AG04449 (cell line): ENCODE measurements around the gene MELK.
A peak's percentile ranks its signal among the peaks of the same experiment; 100 is the strongest.

Experiments used
- CTCF ChIA-PET: fragments of 350-600 bp; formaldehyde crosslinking; extraction: SDS; loops from one replicate; lab custom pipeline; 2021; ENCODE audit warnings: antibody characterized with exemption; lab: Yijun Ruan, JAX
- POLR2A ChIA-PET: fragments of 400-600, 350-600 bp; formaldehyde crosslinking; extraction: SDS; loops from one replicate; lab custom pipeline; 2020; ENCODE audit warnings: antibody characterized with exemption, inconsistent platforms; lab: Yijun Ruan, JAX
- DNase-seq: peaks from one replicate; pipeline ENCODE4 v3.0.0-alpha.2; 2010; ENCODE audit warnings: low read depth, low spot score
- H3K4me3 ChIP-seq: 2 replicates; pipeline ENCODE4 v1.5.1; 2011; ENCODE audit warnings: low read depth, mild to moderate bottlenecking, control low read depth, low read length
- TF ChIP-seq, protein P1 (sequence below): IDR thresholded peaks from one replicate; pipeline ENCODE4 v1.5.1; 2011; ENCODE audit warnings: mild to moderate bottlenecking, moderate library complexity, low read length, control low read depth, inconsistent platforms; ENCODE audit not compliant: insufficient read depth; ENCODE audit errors: missing control alignments

The MELK gene

GRCh38 chr9:36594213-36594612 lies 21.5 kb downstream of the MELK start:
- H3K4me3 ChIP-seq, result no peak overlapping the region
- TF ChIP-seq, protein P1, sequence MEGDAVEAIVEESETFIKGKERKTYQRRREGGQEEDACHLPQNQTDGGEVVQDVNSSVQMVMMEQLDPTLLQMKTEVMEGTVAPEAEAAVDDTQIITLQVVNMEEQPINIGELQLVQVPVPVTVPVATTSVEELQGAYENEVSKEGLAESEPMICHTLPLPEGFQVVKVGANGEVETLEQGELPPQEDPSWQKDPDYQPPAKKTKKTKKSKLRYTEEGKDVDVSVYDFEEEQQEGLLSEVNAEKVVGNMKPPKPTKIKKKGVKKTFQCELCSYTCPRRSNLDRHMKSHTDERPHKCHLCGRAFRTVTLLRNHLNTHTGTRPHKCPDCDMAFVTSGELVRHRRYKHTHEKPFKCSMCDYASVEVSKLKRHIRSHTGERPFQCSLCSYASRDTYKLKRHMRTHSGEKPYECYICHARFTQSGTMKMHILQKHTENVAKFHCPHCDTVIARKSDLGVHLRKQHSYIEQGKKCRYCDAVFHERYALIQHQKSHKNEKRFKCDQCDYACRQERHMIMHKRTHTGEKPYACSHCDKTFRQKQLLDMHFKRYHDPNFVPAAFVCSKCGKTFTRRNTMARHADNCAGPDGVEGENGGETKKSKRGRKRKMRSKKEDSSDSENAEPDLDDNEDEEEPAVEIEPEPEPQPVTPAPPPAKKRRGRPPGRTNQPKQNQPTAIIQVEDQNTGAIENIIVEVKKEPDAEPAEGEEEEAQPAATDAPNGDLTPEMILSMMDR, result no peak
- ChIA-PET CTCF (interaction anchor here (1.0 kb wide), 1 partner anchor 187 kb away, joined by 3 read pairs; no protein-coding TSS in a partner anchor), POLR2A (no interaction called here)
- no peak for DNase-seq

DNA sequence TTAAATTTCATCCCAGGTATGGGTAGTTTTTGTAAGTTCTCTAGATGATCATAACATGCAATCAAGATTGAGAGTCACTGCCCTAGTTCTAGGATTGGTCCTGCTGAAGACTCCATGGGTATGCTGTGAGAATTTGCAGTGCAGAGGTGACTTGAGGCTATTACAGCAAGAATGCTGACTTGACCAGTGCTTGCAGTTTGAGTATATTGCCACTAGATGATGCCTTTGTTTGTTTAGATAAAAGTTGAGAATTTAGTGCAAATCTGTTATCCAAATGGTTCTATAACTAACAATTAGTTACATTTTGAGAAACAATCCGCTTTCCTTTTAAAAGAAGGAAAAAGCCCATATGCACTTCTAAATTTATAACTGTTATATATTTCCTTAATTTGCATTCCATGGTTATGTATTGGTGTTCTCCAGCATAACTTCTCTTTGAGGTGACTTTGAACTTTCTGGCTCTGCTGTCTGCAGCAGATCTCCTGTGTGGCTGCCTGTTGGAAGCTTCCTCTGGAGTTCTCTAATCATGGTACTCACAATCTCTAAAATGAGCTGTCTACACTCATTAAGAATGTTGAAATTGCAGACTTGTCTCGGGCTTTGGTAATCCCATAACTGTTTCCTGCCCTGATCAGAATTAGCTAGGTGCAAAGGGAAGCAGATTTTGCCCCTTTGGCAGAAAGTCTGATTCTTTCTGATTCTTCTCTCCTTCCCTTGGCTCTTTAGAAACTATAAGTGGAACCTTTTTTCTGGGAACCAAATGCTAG lies 24.9 kb downstream of the MELK start:
- POLR2A ChIA-PET, result no interaction called here
- no peak for DNase-seq
- TF ChIP-seq, protein P1, result peak; percentile 66
- CTCF ChIA-PET, result interaction anchor here (0.7 to 3.0 kb wide), 18 partner anchors 8 to 497 kb away, joined by 3 to 28 read pairs (median 5); no protein-coding TSS in a partner anchor
- no peak overlapping the region for H3K4me3 ChIP-seq

- ChIA-PET POLR2A (no interaction called here), CTCF (interaction anchor here (0.7 to 3.0 kb wide), 18 partner anchors 8 to 498 kb away, joined by 3 to 28 read pairs (median 5); no protein-coding TSS in a partner anchor)
- no peak overlapping the region for H3K4me3 ChIP-seq
- no peak for DNase-seq
- TF ChIP-seq, protein P1, result no peak
These were observed 25.6 kb downstream of the MELK start for GRCh38 chr9:36598273-36598672.

GRCh38 chr9:36603006-36603405 lies 30.3 kb downstream of the MELK start:
- TF ChIP-seq, protein P1, result no peak
- DNase-seq, result no peak
- CTCF ChIA-PET, result interaction anchor here (0.8 kb wide), 1 partner anchor 28 kb away, joined by 3 read pairs; no protein-coding TSS in a partner anchor
- POLR2A ChIA-PET, result no interaction called here
- H3K4me3 ChIP-seq, result no peak overlapping the region

GRCh38 chr9:36609306-36609705 lies 36.6 kb downstream of the MELK start:
- TF ChIP-seq, protein P1, result no peak
- H3K4me3 ChIP-seq, result no peak overlapping the region
- POLR2A ChIA-PET, result no interaction called here
- DNase-seq, result no peak
- CTCF ChIA-PET, result interaction anchor here (1.4 to 1.6 kb wide), 2 partner anchors 11 to 23 kb away, joined by 4 read pairs; no protein-coding TSS in a partner anchor

DNA sequence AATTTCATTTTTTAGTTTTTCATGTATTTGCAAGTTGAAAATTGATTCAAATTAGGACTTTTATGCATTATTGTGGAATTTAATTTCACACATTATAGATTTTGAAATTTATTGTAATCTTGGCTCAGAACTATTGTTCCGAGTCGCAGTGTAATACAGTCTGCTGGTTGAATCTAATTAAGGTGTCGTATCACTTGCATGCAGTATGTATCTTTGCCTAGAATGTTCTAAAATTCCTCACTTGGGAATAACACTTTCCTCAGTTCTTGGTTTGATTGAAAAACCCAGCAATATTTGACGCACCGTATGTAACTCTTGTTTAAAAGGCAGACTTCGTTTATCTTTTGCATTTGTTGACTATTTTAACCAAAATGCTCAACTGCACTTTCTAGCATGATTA lies 49.4 kb downstream of the MELK start:
- TF ChIP-seq, protein P1, result no peak
- POLR2A ChIA-PET, result no interaction called here

More for the DNA sequence above, 49.4 kb downstream of the MELK start:
- CTCF ChIA-PET, result no interaction called here
- no peak for DNase-seq
- no peak overlapping the region for H3K4me3 ChIP-seq
